HepG2 (cell line): ENCODE measurements around the gene PRKAG1.

Experiments used
- CBX2 ChIP-seq, 2 experiments: fragments of 200-600 bp in 1 of 2; sonication (generic); formaldehyde crosslinking in 1 of 2; IDR thresholded peaks; 2 replicates each; pipeline versions ENCODE4 v1.7.0 to v1.8.1; 2018 to 2022; ENCODE audit warnings: low read depth in 2 of 2, low read length in 1 of 2, mild to moderate bottlenecking in 1 of 2, missing genetic modification reagents in 1 of 2
- NFIC ChIP-seq: IDR thresholded peaks from 2 replicates; pipeline ENCODE4 v1.6.1; 2012; ENCODE audit warnings: mild to moderate bottlenecking, low read length, inconsistent platforms
- SMAD1 ChIP-seq: sonication (generic); formaldehyde crosslinking; IDR thresholded peaks from 2 replicates; pipeline ENCODE4 v1.4.0; 2020; ENCODE audit warnings: missing genetic modification reagents, low read depth, mild to moderate bottlenecking, borderline replicate concordance
- TAF1 ChIP-seq: sonication (generic); formaldehyde crosslinking; IDR thresholded peaks from 2 replicates; pipeline ENCODE4 v1.4.0; 2020; ENCODE audit warnings: missing genetic modification reagents
- TAF15 ChIP-seq: fragments of 200-400 bp; formaldehyde crosslinking; IDR thresholded peaks from one replicate; pipeline ENCODE4 v1.6.1; 2018; ENCODE audit warnings: mild to moderate bottlenecking, low read depth, low read length; ENCODE audit not compliant: poor library complexity, severe bottlenecking
- TBP ChIP-seq: sonication (generic); formaldehyde crosslinking; IDR thresholded peaks from 2 replicates; pipeline ENCODE4 v1.5.0; 2020; ENCODE audit warnings: missing genetic modification reagents
- ZNF607 ChIP-seq: sonication (generic); formaldehyde crosslinking; IDR thresholded peaks from 2 replicates; pipeline ENCODE4 v1.5.1; 2020; ENCODE audit warnings: missing genetic modification reagents, mild to moderate bottlenecking, borderline replicate concordance
- ZNF781 ChIP-seq: sonication (generic); formaldehyde crosslinking; IDR thresholded peaks from 2 replicates; pipeline ENCODE4 v1.5.1; 2020; ENCODE audit warnings: borderline replicate concordance, mild to moderate bottlenecking, missing genetic modification reagents; ENCODE audit errors: not compliant biosample characterization

DNA sequence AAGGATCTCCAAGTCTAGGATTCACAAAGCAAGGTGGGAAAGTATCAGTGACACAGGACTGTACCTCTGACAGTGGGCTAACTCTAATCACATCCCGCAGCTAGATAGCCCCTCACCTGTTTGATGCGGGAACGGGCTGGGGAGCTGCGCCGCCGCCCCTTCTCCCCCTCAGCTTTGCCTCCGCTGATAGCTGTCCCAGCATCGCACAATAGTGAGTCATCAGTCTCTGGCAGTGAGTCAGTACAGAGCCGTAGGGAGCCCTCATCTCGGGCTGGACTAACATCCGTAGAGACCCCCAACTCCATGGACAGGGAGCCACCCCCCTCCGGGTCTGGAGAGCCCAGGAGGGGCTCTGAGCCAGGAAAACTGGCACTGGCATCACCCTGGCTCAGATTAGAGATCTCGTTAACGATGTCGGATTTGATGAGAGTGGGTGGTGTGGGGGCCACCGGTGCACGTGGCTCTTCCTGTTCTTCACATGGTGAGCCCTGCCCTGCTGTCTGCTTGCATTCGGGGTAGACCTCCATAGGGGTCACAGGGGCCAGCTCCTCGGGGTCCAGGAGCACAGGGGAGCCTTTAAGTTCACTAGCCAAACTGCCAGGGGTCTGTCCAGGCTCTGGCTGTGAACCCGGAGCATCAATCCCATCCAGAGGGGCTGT is 31.1 kb upstream of the PRKAG1 start:
- TF ChIP-seq TAF1: no peak
- no peak for TF ChIP-seq TAF15
- TF ChIP-seq ZNF781 (CRISPR knock-in tag): no peak
- TF ChIP-seq ZNF607 (CRISPR knock-in tag): no peak
- TF ChIP-seq TBP (CRISPR knock-in tag): no peak
- no peak for TF ChIP-seq CBX2 (IDR thresholded peaks at IDR 0.05; ENCODE audit: low read depth, low read length)
- TF ChIP-seq CBX2 (CRISPR knock-in tag; IDR thresholded peaks at IDR 0.05; ENCODE audit: low read depth): no peak
- no peak for TF ChIP-seq SMAD1 (CRISPR knock-in tag)
- no peak for TF ChIP-seq NFIC
